HTERT RPE-1 (cell line): Measurements from ENCODE around the gene WDR81.
"Not testable (repeated sequence)": the region's sequence is repeated elsewhere in the genome, so short reads cannot be mapped to it uniquely, and the experiment has no call there.

Experiments used
- in situ Hi-C: fragments of 300-500 bp; cut with MboI; formaldehyde crosslinking; loops from 4 replicates; pipeline ENCODE4 v1.14.3; 2020; ENCODE audit warnings: low sequenced_read_pairs

Gene WDR81

GRCh38 chr17:1730326-1731193, 6.1 kb downstream of the WDR81 start:
- in situ Hi-C loops = no loop called here

GRCh38 chr17:1731194-1731506, 6.6 kb downstream of the WDR81 start:
- in situ Hi-C loops = no loop called here

- in situ Hi-C loops = no loop called here
Measured at GRCh38 chr17:1732241-1732832, 7.8 kb downstream of the WDR81 start.

- in situ Hi-C loops = no loop called here
Measured at GRCh38 chr17:1732833-1733321, 8.4 kb downstream of the WDR81 start.

GRCh38 chr17:1733759-1734158, 9.3 kb downstream of the WDR81 start:
- in situ Hi-C loops = no loop called here

GRCh38 chr17:1735418-1735817, 10.9 kb downstream of the WDR81 start:
- in situ Hi-C loops = no loop called here

- in situ Hi-C loops = no loop called here
Measured at GRCh38 chr17:1735834-1736347, 11.4 kb downstream of the WDR81 start.

- in situ Hi-C loops = no loop called here
Measured at GRCh38 chr17:1736348-1737281, 12.1 kb downstream of the WDR81 start.

GRCh38 chr17:1737531-1738291, 13.2 kb downstream of the WDR81 start:
- in situ Hi-C loops = no loop called here

- in situ Hi-C loops = not testable (repeated sequence)
Measured at GRCh38 chr17:1741899-1742298, 17.4 kb downstream of the WDR81 start.

- in situ Hi-C loops = no loop called here
Measured at GRCh38 chr17:1742371-1743087, 18.0 kb downstream of the WDR81 start, which contains the start of gene SERPINF2. SERPINF2 (plus strand) TSS chr17:1742871; CDS start chr17:1744996, 2,125 bp downstream.

GRCh38 chr17:1743088-1743439, 18.6 kb downstream of the WDR81 start:
- in situ Hi-C loops = no loop called here

- in situ Hi-C loops = no loop called here
Measured at GRCh38 chr17:1744551-1745512, 20.3 kb downstream of the WDR81 start.

GRCh38 chr17:1745513-1746020, 21.1 kb downstream of the WDR81 start:
- in situ Hi-C loops = no loop called here

GRCh38 chr17:1746975-1747543, 22.6 kb downstream of the WDR81 start:
- in situ Hi-C loops = no loop called here

- in situ Hi-C loops = no loop called here
Measured at GRCh38 chr17:1750628-1751027, 26.1 kb downstream of the WDR81 start.

- in situ Hi-C loops = no loop called here
Measured at GRCh38 chr17:1752425-1753262, 28.1 kb downstream of the WDR81 start.
